ENCODE data around the gene ARHGAP10.

ARHGAP10 gene

GRCh38 chr4:147789596-147789995 is 57.7 kb downstream of the ARHGAP10 start:
- H3K9me3 ChIP-seq (replicated peaks in 1 of 2; ENCODE audit: control insufficient read depth in 2 of 2, insufficient read depth in 1 of 2, low read depth in 1 of 2, low read length in 2 of 2) = no peaks in the 10 kb centered on the region
- no peak overlapping the region for H4K8ac ChIP-seq (ENCODE audit: low read depth, low read length)
- H2BK120ac ChIP-seq (ENCODE audit: low read depth, low read length) = no peak overlapping the region
- no CpG with 5 or more reads among the region's 2 CpGs for WGBS, 2 donors (ENCODE audit: extremely low coverage in 2 of 2, insufficient read length in 2 of 2, insufficient replicate concordance in 1 of 2)
- H2BK15ac ChIP-seq (ENCODE audit: low read length) = no peak overlapping the region
- H3K4ac ChIP-seq (ENCODE audit: low read length) = no peak overlapping the region
- peaks cover 0 to 6% of the 10 kb centered on the region in 2 donors for H3K4me1 ChIP-seq (ENCODE audit: control insufficient read depth in 2 of 2, insufficient read depth in 1 of 2, low read depth in 1 of 2, low read length in 2 of 2)
- H3K36me3 ChIP-seq (replicated peaks in 1 of 2; ENCODE audit: control insufficient read depth in 2 of 2, insufficient read depth in 2 of 2, low read length in 2 of 2) = no peaks in the 10 kb centered on the region
- no peak overlapping the region for H3K18ac ChIP-seq (ENCODE audit: low read length)
- no peak overlapping the region for H3K9ac ChIP-seq (ENCODE audit: low read depth, low read length, poor library complexity)
- no peaks in the 10 kb centered on the region for H3K27me3 ChIP-seq (ENCODE audit: control insufficient read depth in 3 of 3, insufficient read depth in 3 of 3, low read depth in 1 of 3, low read length in 3 of 3)
- H2BK12ac ChIP-seq (ENCODE audit: low read length) = no peak overlapping the region
- no peak overlapping the region for H2AFZ ChIP-seq (ENCODE audit: low read length)
- no peak overlapping the region for H3K14ac ChIP-seq (ENCODE audit: low read length)
- H4K91ac ChIP-seq (ENCODE audit: low read depth, low read length, poor library complexity) = no peak overlapping the region
- H3K23ac ChIP-seq (ENCODE audit: low read depth, low read length, poor library complexity) = no peak overlapping the region
- H3K79me1 ChIP-seq (ENCODE audit: low read depth, low read length) = no peaks in the 10 kb centered on the region
- no peak overlapping the region for H2BK5ac ChIP-seq (ENCODE audit: low read length)
- DNase-seq (ENCODE audit: low spot score) = no peak
- no peak overlapping the region for H3K27ac ChIP-seq (replicated peaks; ENCODE audit: low read length)
- H2AK5ac ChIP-seq (ENCODE audit: low read depth, low read length) = no peak overlapping the region
- H3K4me3 ChIP-seq (ENCODE audit: low read length in 2 of 2) = no peak overlapping the region
- H3K4me2 ChIP-seq (ENCODE audit: insufficient read depth, low read length, poor library complexity, severe bottlenecking) = no peak overlapping the region

- no peak overlapping the region for H4K8ac ChIP-seq (ENCODE audit: low read depth, low read length)
These were observed 58.5 kb downstream of the ARHGAP10 start for GRCh38 chr4:147790412-147790811.

GRCh38 chr4:147791341-147791740 is 59.5 kb downstream of the ARHGAP10 start:
- H3K4me2 ChIP-seq (ENCODE audit: insufficient read depth, low read length, poor library complexity, severe bottlenecking) = no peak overlapping the region
- H2BK5ac ChIP-seq (ENCODE audit: low read length) = no peak overlapping the region
- no peak overlapping the region for H3K4me3 ChIP-seq (ENCODE audit: low read length in 2 of 2)
- no peak overlapping the region for H2BK12ac ChIP-seq (ENCODE audit: low read length)
- no peak overlapping the region for H2BK15ac ChIP-seq (ENCODE audit: low read length)
- H3K79me1 ChIP-seq (ENCODE audit: low read depth, low read length) = no peaks in the 10 kb centered on the region
- H3K9ac ChIP-seq (ENCODE audit: low read depth, low read length, poor library complexity) = no peak overlapping the region
- H4K8ac ChIP-seq (ENCODE audit: low read depth, low read length) = no peak overlapping the region
- H3K27me3 ChIP-seq (ENCODE audit: control insufficient read depth in 3 of 3, insufficient read depth in 3 of 3, low read depth in 1 of 3, low read length in 3 of 3) = no peaks in the 10 kb centered on the region
- no peak overlapping the region for H3K27ac ChIP-seq (replicated peaks; ENCODE audit: low read length)
- H3K4ac ChIP-seq (ENCODE audit: low read length) = no peak overlapping the region
- WGBS, 2 donors (ENCODE audit: extremely low coverage in 2 of 2, insufficient read length in 2 of 2, insufficient replicate concordance in 1 of 2) = no CpG with 5 or more reads among the region's 17 CpGs
- H3K18ac ChIP-seq (ENCODE audit: low read length) = no peak overlapping the region
- H2AFZ ChIP-seq (ENCODE audit: low read length) = no peak overlapping the region
- H3K4me1 ChIP-seq (ENCODE audit: control insufficient read depth in 2 of 2, insufficient read depth in 1 of 2, low read depth in 1 of 2, low read length in 2 of 2) = peaks cover 0 to 6% of the 10 kb centered on the region in 2 donors
- no peak overlapping the region for H3K23ac ChIP-seq (ENCODE audit: low read depth, low read length, poor library complexity)
- DNase-seq (ENCODE audit: low spot score) = no peak
- H3K36me3 ChIP-seq (replicated peaks in 1 of 2; ENCODE audit: control insufficient read depth in 2 of 2, insufficient read depth in 2 of 2, low read length in 2 of 2) = no peaks in the 10 kb centered on the region
- H3K14ac ChIP-seq (ENCODE audit: low read length) = no peak overlapping the region
- H2BK120ac ChIP-seq (ENCODE audit: low read depth, low read length) = no peak overlapping the region
- no peak overlapping the region for H4K91ac ChIP-seq (ENCODE audit: low read depth, low read length, poor library complexity)
- no peaks in the 10 kb centered on the region for H3K9me3 ChIP-seq (replicated peaks in 1 of 2; ENCODE audit: control insufficient read depth in 2 of 2, insufficient read depth in 1 of 2, low read depth in 1 of 2, low read length in 2 of 2)
- H2AK5ac ChIP-seq (ENCODE audit: low read depth, low read length) = no peak overlapping the region

More at GRCh38 chr4:147790412-147790811, 58.5 kb downstream of the ARHGAP10 start:
- H3K36me3 ChIP-seq (replicated peaks in 1 of 2; ENCODE audit: control insufficient read depth in 2 of 2, insufficient read depth in 2 of 2, low read length in 2 of 2) = no peaks in the 10 kb centered on the region
- no peak overlapping the region for H3K18ac ChIP-seq (ENCODE audit: low read length)
- no peaks in the 10 kb centered on the region for H3K9me3 ChIP-seq (replicated peaks in 1 of 2; ENCODE audit: control insufficient read depth in 2 of 2, insufficient read depth in 1 of 2, low read depth in 1 of 2, low read length in 2 of 2)
- H4K91ac ChIP-seq (ENCODE audit: low read depth, low read length, poor library complexity) = no peak overlapping the region
- H2AFZ ChIP-seq (ENCODE audit: low read length) = no peak overlapping the region
- no peak overlapping the region for H3K4me2 ChIP-seq (ENCODE audit: insufficient read depth, low read length, poor library complexity, severe bottlenecking)
- no peak overlapping the region for H3K4ac ChIP-seq (ENCODE audit: low read length)
- no peaks in the 10 kb centered on the region for H3K79me1 ChIP-seq (ENCODE audit: low read depth, low read length)
- peaks cover 0 to 6% of the 10 kb centered on the region in 2 donors for H3K4me1 ChIP-seq (ENCODE audit: control insufficient read depth in 2 of 2, insufficient read depth in 1 of 2, low read depth in 1 of 2, low read length in 2 of 2)
- no peak overlapping the region for H3K9ac ChIP-seq (ENCODE audit: low read depth, low read length, poor library complexity)
- no peak overlapping the region for H2BK5ac ChIP-seq (ENCODE audit: low read length)
- no peak overlapping the region for H3K4me3 ChIP-seq (ENCODE audit: low read length in 2 of 2)
- H2BK12ac ChIP-seq (ENCODE audit: low read length) = no peak overlapping the region
- H2BK15ac ChIP-seq (ENCODE audit: low read length) = no peak overlapping the region
- H3K23ac ChIP-seq (ENCODE audit: low read depth, low read length, poor library complexity) = no peak overlapping the region
- no peak overlapping the region for H3K14ac ChIP-seq (ENCODE audit: low read length)
- DNase-seq (ENCODE audit: low spot score) = no peak
- H2AK5ac ChIP-seq (ENCODE audit: low read depth, low read length) = no peak overlapping the region
- H2BK120ac ChIP-seq (ENCODE audit: low read depth, low read length) = no peak overlapping the region
- no CpG with 5 or more reads among the region's 2 CpGs for whole genome bisulfite sequencing, 2 donors (ENCODE audit: extremely low coverage in 2 of 2, insufficient read length in 2 of 2, insufficient replicate concordance in 1 of 2)
- H3K27me3 ChIP-seq (ENCODE audit: control insufficient read depth in 3 of 3, insufficient read depth in 3 of 3, low read depth in 1 of 3, low read length in 3 of 3) = no peaks in the 10 kb centered on the region
- H3K27ac ChIP-seq (replicated peaks; ENCODE audit: low read length) = no peak overlapping the region

- no peak overlapping the region for H3K18ac ChIP-seq (ENCODE audit: low read length)
- peaks cover 0 to 2% of the 10 kb centered on the region in 2 donors for H3K4me1 ChIP-seq (ENCODE audit: control insufficient read depth in 2 of 2, insufficient read depth in 1 of 2, low read depth in 1 of 2, low read length in 2 of 2)
- no peaks in the 10 kb centered on the region for H3K9me3 ChIP-seq (replicated peaks in 1 of 2; ENCODE audit: control insufficient read depth in 2 of 2, insufficient read depth in 1 of 2, low read depth in 1 of 2, low read length in 2 of 2)
These were observed 60.0 kb downstream of the ARHGAP10 start for GRCh38 chr4:147791865-147792264.

More at GRCh38 chr4:147791865-147792264, 60.0 kb downstream of the ARHGAP10 start:
- Histone ChIP-seq H3K9ac (ENCODE audit: low read depth, low read length, poor library complexity) (no peak overlapping the region), H2BK15ac (ENCODE audit: low read length) (no peak overlapping the region), H3K4ac (ENCODE audit: low read length) (no peak overlapping the region), H4K8ac (ENCODE audit: low read depth, low read length) (no peak overlapping the region), H2BK12ac (ENCODE audit: low read length) (no peak overlapping the region), H3K27ac (replicated peaks; ENCODE audit: low read length) (no peak overlapping the region), H2AFZ (ENCODE audit: low read length) (no peak overlapping the region), H2BK5ac (ENCODE audit: low read length) (no peak overlapping the region), H3K79me1 (ENCODE audit: low read depth, low read length) (no peaks in the 10 kb centered on the region), H2BK120ac (ENCODE audit: low read depth, low read length) (no peak overlapping the region), H2AK5ac (ENCODE audit: low read depth, low read length) (no peak overlapping the region), H3K23ac (ENCODE audit: low read depth, low read length, poor library complexity) (no peak overlapping the region), H3K4me3 (ENCODE audit: low read length in 2 of 2) (no peak overlapping the region), H3K14ac (ENCODE audit: low read length) (no peak overlapping the region), H3K27me3 (ENCODE audit: control insufficient read depth in 3 of 3, insufficient read depth in 3 of 3, low read depth in 1 of 3, low read length in 3 of 3) (no peaks in the 10 kb centered on the region), H3K4me2 (ENCODE audit: insufficient read depth, low read length, poor library complexity, severe bottlenecking) (no peak overlapping the region), H4K91ac (ENCODE audit: low read depth, low read length, poor library complexity) (no peak overlapping the region), H3K36me3 (replicated peaks in 1 of 2; ENCODE audit: control insufficient read depth in 2 of 2, insufficient read depth in 2 of 2, low read length in 2 of 2) (no peaks in the 10 kb centered on the region)
- no peak for DNase-seq (ENCODE audit: low spot score)
- WGBS, 2 donors (ENCODE audit: extremely low coverage in 2 of 2, insufficient read length in 2 of 2, insufficient replicate concordance in 1 of 2) = no CpG with 5 or more reads among the region's 8 CpGs
